ENCODE data around the gene GATA6.

GRCh38 chr18:22165049-22165602 is 4.3 kb upstream of the GATA6 start:
- TF ChIP-seq CTCF (IDR thresholded peaks at IDR 0.05 in 4 of 5, conservative IDR thresholded peaks at IDR 0.05 in 1 of 5) (no peak), POLR2A (IDR thresholded peaks at IDR 0.05) (no peak)
